Esophagus muscularis mucosa (tissue), 4 donors: ENCODE measurements around the gene SZT2.

Experiments
- CTCF ChIP-seq, 3 experiments: fragments of 200-600 bp in 2 of 3; fragments of 450-650 bp in 1 of 3; sonication (generic) in 2 of 3; IDR thresholded peaks; one replicate each; pipeline ENCODE4 v1.5.1; 2017 to 2019; ENCODE audit warnings: antibody characterized with exemption in 3 of 3, mild to moderate bottlenecking in 2 of 3, moderate library complexity in 1 of 3
- EP300 ChIP-seq: sonication (generic); formaldehyde crosslinking; IDR thresholded peaks from one replicate; pipeline ENCODE4 v1.6.1; 2017; ENCODE audit warnings: antibody characterized with exemption
- POLR2AphosphoS5 ChIP-seq, 2 donors: sonication (generic); formaldehyde crosslinking; IDR thresholded peaks; one replicate each; pipeline ENCODE4 v1.6.1; 2017; ENCODE audit warnings: antibody characterized with exemption in 2 of 2

- TF ChIP-seq POLR2AphosphoS5 (IDR thresholded peaks at IDR 0.05) (no peak), CTCF (IDR thresholded peaks at IDR 0.05) (no peak), EP300 (no peak)
Observed at GRCh38 chr1:43352351-43352705, 37.4 kb upstream of the SZT2 start.
